Measurements from ENCODE around the gene GRID1.
"Not testable (repeated sequence)": the region's sequence is repeated elsewhere in the genome, so short reads cannot be mapped to it uniquely, and the experiment has no call there.

Gene GRID1

GRCh38 chr10:85993840-85994507 is 372.6 kb downstream of the GRID1 start:
- no peak for DNase-seq (ENCODE audit: low spot score)

- DNase-seq (ENCODE audit: low spot score), result no peak
Measured at GRCh38 chr10:85993140-85993539, 373.5 kb downstream of the GRID1 start.

- DNase-seq (ENCODE audit: low spot score), result no peak
Measured at GRCh38 chr10:85992324-85992723, 374.3 kb downstream of the GRID1 start.

DNA sequence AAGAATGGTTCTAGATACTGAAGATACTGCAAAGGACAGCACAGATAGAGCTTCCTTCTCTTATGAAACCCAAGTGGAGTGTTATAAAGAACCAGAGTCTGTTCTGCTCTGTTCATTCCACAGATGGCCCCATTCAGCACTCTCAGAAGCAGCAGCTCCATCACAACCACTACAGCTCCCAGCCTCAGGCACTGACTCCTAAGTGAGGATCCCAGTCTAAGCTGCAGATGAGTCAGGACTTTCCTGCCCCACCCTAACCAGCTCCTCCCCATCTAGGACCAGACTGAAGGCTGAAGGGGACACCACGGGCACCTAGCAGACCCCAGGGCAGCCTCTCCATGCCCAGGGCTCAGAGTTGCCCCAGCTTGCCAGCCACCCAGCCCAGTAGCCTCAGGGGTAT is 379.8 kb downstream of the GRID1 start:
- DNase-seq (ENCODE audit: low spot score), result no peak

- DNase-seq (ENCODE audit: low spot score), result no peak
Measured at GRCh38 chr10:85983051-85983450, 383.5 kb downstream of the GRID1 start.

GRCh38 chr10:85979598-85979997 is 387.0 kb downstream of the GRID1 start:
- no peak for DNase-seq (ENCODE audit: low spot score)

DNA sequence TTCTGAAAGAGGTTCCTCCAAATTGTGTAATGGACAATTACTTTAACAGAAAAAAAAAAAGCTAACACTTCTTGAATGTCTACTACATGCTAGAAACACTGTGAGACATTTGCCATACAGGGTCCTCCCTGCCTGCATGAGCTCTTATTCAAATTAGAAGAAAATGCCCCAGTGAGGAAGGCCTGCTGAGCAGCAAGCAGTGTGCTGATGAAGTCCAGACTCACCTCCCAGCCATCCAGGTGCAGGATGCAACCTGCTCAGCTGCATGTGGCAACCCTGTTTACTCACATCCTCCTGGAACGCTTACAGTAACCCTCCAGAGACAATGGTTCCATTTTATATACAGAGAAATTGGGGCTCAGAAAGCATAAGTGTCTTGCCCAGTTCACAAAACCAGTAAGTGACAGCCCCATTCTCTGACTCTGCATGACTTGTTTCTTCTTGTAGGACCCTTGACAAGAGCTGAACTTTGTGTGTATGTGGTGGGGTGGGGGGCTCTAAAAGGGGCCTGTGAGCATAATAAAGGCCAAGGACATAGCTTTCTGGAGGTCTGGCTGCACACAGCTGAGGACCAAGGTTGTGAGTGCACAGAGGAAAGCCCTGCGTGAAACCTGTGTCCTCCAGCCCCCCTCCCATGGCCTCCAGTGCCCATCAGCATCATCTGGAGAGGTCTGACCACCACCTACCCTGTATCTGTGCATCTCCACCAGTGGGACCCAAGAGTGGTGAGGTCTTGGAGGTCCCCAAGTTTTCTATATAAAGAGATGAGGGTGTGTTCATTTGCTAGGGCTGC is 387.8 kb downstream of the GRID1 start:
- DNase-seq (ENCODE audit: low spot score), result no peak

DNA sequence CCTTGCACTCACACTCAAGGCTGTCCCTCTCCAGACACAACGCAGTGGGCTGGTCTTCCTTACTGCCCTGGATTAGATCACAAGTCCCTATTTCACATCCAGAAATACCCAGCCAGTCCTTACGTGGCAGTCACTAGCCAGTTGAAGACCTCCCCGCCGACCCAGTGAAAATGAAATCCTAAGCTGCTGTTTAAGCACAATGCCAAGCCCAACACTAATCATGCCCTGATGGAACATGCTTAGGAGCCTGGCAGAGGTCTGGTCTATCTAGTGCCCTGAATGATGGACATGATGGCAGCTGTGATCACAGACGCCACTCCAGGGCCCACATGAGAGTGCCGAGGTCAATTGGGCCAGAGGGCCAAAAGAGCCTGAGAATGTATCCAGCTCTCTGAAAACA is 389.0 kb downstream of the GRID1 start:
- DNase-seq (ENCODE audit: low spot score), result no peak

GRCh38 chr10:85976267-85976793 is 390.3 kb downstream of the GRID1 start:
- no peak for DNase-seq (ENCODE audit: low spot score)

DNA sequence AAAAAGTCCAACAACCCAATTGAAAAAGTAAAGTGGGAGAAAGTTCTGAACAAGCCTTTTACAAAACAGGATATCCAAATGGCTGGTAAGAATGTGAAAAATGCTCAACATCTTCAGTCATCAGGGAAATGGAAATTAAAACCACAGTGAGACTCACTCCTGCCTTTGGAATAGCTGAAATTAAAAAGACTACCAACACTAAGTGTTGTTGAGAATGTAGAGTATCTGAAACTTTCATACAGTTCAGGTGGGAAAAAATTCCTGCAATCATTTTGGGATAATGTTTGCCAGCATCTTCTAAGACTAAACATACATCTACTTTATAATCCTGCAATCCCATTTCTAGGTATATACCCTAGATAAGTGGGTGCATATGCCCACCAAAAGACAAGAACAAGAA is 395.1 kb downstream of the GRID1 start:
- DNase-seq (ENCODE audit: low spot score), result no peak

DNA sequence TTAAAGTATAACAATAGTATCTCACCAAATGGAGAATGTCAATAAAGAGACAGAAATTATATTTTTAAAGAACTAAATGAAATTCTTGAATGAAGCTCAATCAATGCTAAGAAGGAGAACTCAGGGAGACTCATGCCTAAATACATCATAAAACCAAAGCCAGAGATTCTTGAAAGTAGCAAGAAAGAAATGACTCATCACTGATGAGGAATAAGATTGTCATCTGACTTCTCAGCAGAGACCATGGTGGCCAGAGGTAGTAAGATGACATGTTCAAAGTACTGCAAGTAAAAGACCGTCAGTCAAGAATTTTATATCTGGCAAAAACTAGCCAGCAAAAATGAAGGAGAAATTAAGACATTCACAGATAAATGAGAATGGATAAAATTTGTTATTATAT is 399.0 kb downstream of the GRID1 start:
- no peak for DNase-seq (ENCODE audit: low spot score)

DNA sequence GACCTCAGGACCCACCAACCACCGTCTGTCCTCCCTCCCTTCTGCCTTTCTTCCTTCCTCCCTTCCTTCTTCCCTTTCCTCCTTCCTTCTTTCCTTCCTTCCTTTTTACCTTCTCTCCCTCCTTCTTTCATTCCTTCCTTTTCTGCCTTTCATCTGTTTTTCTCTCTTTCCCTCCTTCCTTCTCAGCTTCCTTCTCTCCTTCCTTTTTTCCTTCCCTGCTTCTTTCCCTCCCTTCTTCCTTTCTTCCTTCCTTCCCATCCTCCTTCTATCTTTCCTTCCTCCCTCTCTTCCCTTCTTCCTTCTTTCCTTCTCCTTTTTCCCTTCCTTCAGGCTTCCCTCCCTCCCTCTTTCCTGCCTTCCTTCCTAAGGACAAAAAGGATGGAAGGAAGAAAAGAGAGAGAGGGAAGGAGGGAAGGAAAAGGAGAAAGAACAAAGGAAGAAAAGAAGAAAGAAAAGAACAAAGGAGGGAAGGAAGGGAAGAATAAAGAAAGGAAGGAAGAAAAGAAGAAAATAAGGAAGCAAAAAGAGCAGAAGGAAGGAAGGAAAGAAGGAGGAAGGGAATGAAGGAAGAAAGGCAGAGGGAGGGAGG is 405.0 kb downstream of the GRID1 start:
- no peak for DNase-seq (ENCODE audit: low spot score)

GRCh38 chr10:85961073-85961472 is 405.5 kb downstream of the GRID1 start:
- no peak for DNase-seq (ENCODE audit: low spot score)

- no peak for DNase-seq (ENCODE audit: low spot score)
Measured at GRCh38 chr10:85959239-85959638, 407.4 kb downstream of the GRID1 start.

GRCh38 chr10:85950921-85951320 is 415.7 kb downstream of the GRID1 start:
- no peak for DNase-seq (ENCODE audit: low spot score)

DNA sequence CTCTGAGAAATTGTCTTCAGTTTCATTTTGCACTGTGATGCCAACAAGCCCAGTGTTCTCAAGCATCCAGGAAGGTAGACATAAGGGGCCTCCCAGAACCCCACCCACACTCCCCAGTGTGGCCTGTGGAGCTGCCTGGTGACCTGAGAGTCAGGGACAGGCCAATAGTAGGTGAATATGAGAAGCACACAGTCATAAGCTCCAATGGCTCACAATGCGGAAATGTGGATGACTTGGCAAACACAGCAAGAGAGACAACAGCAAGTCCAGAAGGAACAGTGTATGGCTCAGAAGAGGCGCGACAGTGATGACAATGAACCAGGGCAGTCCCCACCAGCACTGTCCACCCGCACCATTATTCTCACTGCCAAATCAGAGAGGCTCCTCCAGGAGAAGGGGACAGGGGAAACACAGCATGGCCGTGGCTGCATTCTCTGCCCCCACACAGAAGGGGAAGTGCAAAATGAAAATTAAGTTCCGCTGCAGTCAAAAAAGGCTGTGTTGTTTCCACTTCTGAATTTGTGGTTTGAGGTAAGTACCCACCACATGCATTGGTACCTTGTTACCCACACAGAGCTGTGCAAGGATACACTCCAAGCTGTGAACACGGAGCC is 419.8 kb downstream of the GRID1 start:
- DNase-seq (ENCODE audit: low spot score), result peak; percentile 45

DNA sequence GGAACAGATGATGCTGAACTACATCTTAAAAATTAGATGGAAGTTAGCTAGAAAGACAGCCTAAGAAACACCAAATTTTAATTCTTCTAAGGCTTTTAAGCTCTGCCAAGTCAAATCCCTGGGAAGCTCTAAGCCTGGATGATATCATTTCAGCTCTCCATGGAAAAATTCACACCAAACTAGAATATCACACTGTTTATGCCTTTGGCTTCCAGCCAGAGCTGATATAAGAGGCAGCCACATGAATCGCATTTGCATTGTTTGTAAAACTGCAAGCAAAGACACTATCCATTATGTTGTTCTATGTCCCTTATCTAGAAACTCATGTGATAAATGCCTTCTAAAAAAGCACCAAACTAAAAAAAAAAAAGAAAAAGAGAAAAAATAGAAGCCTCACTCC is 430.4 kb downstream of the GRID1 start:
- no peak for DNase-seq (ENCODE audit: low spot score)

DNA sequence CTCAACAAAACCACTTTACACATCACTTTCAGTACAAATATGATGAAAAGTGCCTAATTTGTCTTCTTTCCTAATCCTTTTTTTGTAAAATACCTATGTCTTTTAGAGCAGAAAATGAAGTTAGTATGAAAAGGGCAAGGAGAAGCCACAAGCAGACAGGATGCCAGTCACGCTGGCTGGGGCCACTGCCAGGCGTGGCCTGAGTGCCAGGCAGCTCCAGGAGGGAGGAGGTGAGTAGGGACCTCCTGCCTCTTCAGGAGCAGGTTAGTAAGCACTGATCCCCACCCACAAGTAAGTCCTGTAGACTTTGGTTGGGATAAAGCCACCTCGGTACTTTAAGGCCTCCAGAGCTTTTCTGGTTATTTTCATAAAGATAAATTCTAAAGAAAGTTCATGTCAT is 432.0 kb downstream of the GRID1 start:
- no peak for DNase-seq (ENCODE audit: low spot score)

- DNase-seq (ENCODE audit: low spot score), result not testable (repeated sequence)
Measured at GRCh38 chr10:85929993-85930392, 436.6 kb downstream of the GRID1 start.

DNA sequence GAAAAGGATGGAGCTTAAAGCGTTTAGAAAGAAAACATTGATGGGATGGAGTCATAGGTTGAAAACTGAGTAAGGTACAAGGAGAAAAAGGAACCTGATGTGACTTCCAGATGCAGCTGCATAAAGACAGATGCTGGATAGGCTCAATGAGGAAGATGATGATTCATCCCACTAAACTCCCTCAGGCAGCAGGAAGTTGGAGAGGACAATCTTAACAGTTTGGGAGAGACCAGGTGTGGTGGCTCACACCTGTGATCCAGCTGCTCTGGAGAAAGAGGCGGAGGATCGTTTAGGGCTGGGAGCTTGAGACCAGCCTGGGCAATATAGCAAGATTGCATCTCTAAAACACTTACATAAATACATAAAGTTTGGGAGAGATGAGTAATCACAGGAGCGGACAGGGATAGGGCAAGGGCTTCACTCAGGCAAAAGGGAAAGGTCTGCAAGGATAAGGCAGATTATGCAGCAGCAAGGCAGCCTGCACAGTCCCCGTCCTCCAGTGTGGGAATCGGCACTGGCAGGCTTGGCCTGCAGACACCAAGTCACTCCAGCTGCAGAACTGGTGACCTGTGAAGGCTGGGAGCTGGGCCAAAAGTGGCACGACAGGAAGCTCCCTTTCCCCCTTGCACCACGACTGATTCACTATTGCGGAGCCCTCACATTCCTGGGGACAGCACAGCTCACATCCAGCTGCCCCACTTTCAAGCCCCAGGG is 438.5 kb downstream of the GRID1 start:
- DNase-seq (ENCODE audit: low spot score), result no peak

- DNase-seq (ENCODE audit: low spot score), result no peak
Measured at GRCh38 chr10:85926986-85927385, 439.6 kb downstream of the GRID1 start.

DNA sequence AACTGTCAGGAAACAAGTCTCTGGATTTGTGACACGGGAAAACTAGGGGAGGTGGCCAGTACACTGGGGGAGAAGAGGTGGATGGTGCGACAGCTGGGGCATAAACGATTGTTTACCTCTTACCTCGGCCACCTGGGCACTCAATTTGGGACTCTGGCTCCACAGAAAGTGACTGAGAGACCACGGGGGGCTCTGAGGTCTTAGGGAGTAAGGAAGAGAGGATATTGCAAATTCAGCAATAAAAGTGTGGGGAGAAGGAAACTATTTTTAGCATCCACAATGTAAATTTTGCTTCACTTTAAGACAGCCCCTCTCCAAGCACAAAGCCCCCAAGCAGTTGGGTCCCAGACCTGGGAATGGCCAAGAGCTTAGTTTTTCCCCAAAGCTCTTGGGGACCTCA is 440.5 kb downstream of the GRID1 start:
- no peak for DNase-seq (ENCODE audit: low spot score)

Measured in germinal center (tissue), 1 donor.